ENCODE results near the gene LBHD2.

The LBHD2 gene

DNA sequence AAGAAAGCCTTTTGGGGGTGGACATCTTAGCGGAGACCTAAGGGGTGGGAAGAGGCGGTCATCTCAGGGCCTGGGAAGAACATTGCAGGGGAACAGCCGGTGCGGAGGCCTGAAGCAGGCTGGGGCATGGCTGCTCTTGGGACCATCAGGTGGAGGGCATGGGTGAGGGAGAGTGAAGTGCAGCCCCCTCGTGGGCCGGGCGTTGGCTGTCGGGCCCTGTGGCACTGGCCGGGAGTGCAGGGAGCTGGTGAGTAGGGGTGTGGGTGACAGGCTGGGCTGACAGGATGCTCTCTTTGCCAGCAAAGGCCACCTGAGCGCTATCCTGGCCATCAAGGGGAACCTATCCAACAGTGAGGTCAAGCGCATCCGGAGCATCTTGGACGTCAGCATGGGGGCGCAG, 50.9 kb downstream of the LBHD2 start:
- no peak for DNase-seq

DNA sequence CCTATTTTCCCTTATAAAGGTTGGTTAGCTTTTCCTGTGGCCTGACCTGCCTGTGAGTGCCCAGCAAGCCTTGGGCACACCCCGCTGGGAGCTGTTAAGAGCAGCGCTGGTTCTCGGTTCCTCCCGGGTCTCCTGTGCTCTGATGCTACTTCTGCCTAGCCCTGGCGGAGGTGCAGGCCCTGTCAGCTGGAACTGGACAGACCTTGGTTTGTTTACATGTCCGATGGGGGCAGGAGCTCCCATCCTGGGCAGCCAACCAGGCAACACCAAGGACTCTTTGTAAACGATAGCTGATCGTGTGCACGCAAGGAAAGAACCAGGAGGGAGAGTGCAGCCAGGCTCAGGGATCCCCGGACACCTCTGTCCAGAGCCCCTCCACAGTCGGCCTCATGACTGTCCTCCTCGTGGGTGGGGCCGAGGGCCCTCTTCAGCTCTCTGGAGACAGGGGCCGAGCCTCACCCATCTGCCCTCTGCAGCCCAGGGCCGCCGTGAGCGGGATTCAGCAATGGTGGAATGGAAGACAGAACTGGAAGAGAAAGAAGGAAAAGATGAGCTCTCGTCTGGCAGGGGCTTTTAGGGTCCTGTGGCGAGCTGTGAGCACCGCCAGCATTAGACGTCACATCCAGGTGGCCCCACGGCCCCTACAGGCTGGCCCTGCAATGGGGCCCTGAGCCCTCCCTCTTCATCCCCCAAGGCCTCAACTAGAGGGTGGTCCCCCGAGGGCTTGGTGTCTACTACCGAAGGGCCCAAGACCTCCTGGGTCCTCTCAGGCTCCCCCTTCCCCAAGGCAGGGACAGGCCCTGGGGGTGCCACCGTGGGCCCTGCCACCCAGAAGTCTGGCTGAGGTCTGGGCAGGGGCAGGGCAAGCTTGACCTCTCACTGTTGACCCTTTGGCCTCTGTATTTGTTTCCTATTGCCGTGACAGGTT, 51.6 kb downstream of the LBHD2 start:
- DNase-seq = no peak

DNA sequence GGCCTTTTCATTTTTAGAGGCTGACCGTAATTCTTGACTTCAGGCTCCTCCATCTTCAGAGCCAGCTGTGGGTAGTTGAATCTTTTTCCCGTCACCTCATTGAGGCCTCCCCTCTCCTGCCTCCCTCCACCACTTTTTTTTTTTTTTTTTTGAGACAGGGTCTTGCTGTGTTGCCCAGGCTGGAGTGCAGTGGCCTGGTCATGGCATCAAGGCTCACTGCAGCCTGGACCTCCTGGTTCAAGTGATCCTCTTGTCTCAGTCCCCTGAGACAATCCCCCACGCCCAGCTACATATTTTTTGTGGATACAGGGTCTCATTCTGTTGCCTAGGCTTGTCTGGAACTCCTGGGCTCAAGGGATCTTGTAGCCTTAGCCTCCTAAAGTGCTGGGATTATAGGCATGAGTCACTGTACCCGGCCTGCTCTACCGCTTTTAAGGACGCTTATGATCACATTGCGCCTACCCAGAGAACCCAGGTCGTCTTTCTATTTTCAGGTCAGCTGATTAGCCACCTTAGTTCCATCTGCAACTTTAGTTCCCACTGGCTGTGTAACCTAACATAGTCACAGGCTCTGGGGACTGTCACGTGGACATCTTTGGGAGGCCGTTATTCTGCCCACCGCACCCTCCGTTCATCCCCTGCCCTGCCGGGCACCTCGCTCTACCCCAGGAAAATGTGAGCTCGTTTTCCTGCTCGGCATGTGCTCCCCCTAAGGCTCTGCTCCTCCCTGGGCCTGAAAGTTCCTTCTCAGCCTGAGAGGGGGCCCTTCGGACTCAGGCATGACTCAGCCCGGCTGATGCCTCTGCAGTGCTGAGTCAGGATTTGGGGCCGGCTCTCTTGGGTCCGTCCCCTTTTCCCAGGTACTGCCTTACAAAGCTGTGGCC, 52.6 kb downstream of the LBHD2 start:
- DNase-seq = peak; percentile 34 to 46

DNA sequence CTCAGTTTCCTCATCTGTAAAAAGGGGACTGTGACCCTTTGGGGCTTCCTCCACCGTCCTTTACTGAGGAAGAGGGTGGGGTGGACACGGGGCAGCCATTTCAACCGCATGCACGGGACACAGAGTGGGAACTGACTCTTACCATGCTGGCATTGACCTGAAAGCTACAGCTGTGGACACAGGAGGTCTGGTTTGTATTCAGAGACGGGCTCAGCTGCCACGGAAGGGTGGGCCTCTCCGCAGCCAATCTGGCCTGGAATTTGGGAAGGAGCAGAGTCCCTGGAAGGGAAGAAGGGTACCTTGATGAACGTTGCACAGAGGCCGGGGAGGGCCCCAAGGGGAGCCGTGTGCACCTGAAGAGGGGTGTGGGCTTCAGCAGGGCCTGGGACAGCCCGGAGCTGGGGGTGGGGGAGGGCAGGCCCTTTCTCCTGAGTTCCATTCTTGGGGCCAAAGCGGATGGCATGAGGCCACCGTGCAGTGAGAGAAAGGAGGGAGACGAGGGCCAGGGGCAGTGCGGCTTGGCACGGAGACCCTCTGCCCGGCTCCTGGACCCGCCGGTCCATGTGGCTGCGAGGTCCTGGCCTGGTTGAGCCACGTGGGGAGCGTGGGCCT, 53.8 kb downstream of the LBHD2 start:
- DNase-seq = no peak

DNA sequence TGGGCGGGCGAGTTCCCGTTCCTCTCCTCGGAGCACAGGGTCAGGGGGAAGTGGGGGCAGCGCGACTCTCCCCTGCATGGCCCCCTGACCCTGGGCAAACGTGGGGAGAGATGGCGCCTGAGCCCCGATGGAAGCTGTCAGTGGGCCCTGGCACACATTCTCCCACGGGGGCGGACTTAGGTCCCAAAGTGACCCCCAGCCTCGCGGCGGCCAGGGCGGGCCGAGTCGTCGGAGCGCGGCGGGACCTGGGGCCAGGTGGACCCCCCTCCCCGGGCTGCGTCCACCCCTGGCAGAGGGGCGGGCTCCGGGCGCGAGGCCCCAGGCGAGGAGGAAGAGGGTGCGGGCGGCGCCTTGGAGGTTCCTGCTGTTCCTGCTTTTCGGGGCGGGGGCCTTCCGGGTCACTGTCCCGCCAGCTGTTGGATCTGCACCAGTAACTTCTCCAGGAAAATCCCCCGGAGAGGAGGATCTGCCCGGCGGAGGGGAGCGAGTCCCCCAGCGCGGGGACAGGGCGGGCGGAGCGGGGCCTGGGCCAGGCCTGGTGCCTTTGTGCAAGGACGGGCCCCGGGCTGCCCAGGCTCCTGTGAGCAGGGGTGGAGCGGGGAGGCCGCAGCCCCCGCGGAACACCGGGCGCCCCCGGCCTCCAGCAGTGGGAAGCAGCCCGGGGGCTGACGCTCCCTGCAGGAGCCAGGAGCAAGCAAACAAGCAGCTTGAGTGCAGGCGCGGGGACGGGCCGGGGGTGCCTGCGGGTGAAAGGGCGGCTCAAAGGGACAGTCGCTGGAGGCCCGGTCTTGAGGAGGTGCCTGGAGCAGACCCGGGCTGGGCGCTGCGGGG, 54.5 kb downstream of the LBHD2 start:
- DNase-seq = no peak

DNA sequence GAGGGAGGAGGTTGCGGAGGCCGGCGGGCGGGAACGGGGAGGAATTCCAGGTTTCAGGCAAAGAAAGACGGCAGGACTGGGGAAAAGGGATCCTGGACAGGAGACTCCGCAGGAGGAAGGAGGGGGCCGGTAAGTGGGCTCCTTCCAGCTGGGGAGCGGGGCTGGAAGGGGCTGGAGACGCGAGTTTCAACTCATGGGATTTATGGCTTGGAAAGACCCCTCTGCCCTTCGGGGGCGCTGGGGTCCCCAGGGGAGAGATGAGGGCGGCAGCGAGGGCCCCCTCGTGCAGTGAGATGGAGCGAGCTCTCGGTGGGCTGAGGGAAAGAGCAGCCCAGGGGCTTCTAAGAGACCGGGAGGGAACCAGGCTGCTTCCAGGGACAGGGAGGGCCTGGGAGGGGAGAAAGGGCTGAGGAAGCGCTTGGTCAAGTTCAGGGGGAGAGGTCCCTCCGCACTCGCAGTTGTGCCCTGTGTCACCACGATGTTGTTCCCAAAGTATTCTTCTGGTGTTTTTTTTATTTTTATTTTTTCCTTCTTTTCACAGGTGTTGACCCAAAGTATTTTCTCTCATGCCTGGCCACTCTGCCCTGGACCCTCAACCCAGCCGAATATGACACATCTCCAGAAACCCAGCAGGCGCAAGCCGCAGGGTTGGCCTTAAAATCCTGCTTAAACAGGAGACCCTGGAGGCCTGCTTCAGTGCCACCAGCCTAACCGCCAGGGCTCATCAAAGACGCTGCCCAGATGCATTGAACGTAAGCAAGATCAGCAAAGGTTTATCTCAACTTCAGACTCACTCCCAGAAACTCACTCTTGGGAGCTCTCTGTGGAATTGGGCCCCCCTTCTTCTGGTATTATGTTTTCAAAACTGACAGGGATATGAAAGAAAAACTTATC, 55.4 kb downstream of the LBHD2 start:
- no peak for DNase-seq

All from bone marrow (tissue), 2 donors.